HepG2 (cell line): ENCODE data around the gene SLC38A2. TPM values are rescaled to one million over a fixed set of nuclear protein-coding genes. Genes with fewer than 3 reads are reported as not detected.

ENCODE experiments used
- CAMTA2 ChIP-seq: sonication (generic); formaldehyde crosslinking; IDR thresholded peaks from 2 replicates; pipeline ENCODE4 v1.4.0; 2020; ENCODE audit warnings: mild to moderate bottlenecking, missing genetic modification reagents, borderline replicate concordance
- FOXA1 ChIP-seq, 2 experiments: fragments of 450-650 bp in 1 of 2; sonication (generic) in 1 of 2; formaldehyde crosslinking in 1 of 2; IDR thresholded peaks; 2 replicates each; pipeline versions ENCODE4 v1.4.0 to v1.6.1; 2016 to 2020; ENCODE audit warnings: missing genetic modification reagents in 1 of 2
- FOXP1 ChIP-seq, 2 experiments: fragments of 450-650 bp in 1 of 2; IDR thresholded peaks; 2 replicates each; pipeline ENCODE4 v1.6.1; 2017 to 2018; ENCODE audit warnings: antibody characterized with exemption in 1 of 2
- HES4 ChIP-seq: sonication (generic); formaldehyde crosslinking; IDR thresholded peaks from 2 replicates; pipeline ENCODE4 v1.9.0; 2021; ENCODE audit warnings: mild to moderate bottlenecking, missing genetic modification reagents, borderline replicate concordance
- HNRNPL ChIP-seq: fragments of 200-400 bp; formaldehyde crosslinking; IDR thresholded peaks from 2 replicates; pipeline ENCODE4 v1.6.1; 2017; ENCODE audit warnings: mild to moderate bottlenecking, low read depth, low read length
- HNRNPUL1 ChIP-seq: fragments of 200-400 bp; formaldehyde crosslinking; IDR thresholded peaks from 2 replicates; pipeline ENCODE4 v1.6.1; 2017; ENCODE audit warnings: low read depth, mild to moderate bottlenecking, low read length, moderate library complexity
- IKZF1 ChIP-seq: fragments of 450-650 bp; IDR thresholded peaks from 2 replicates; pipeline ENCODE4 v1.7.1; 2016
- JDP2 ChIP-seq: sonication (generic); formaldehyde crosslinking; IDR thresholded peaks from 2 replicates; pipeline ENCODE4 v1.8.1; 2022; ENCODE audit warnings: missing genetic modification reagents, borderline replicate concordance
- JUNB ChIP-seq: sonication (generic); formaldehyde crosslinking; IDR thresholded peaks from 2 replicates; pipeline ENCODE4 v1.8.0; 2022; ENCODE audit warnings: missing genetic modification reagents, mild to moderate bottlenecking, borderline replicate concordance
- KDM5B ChIP-seq: sonication (generic); formaldehyde crosslinking; IDR thresholded peaks from 2 replicates; pipeline ENCODE4 v1.4.0; 2020; ENCODE audit warnings: missing genetic modification reagents, mild to moderate bottlenecking, borderline replicate concordance
- KMT2B ChIP-seq: IDR thresholded peaks from 2 replicates; pipeline ENCODE4 v1.6.1; 2016; ENCODE audit warnings: missing genetic modification reagents, missing compliant biosample characterization
- MZF1 ChIP-seq: sonication (generic); formaldehyde crosslinking; IDR thresholded peaks from 2 replicates; pipeline ENCODE4 v1.8.1; 2023; ENCODE audit warnings: mild to moderate bottlenecking, missing genetic modification reagents, borderline replicate concordance
- NFRKB ChIP-seq: fragments of 450-650 bp; IDR thresholded peaks from 2 replicates; pipeline ENCODE4 v1.6.1; 2017
- PPARG ChIP-seq: conservative IDR thresholded peaks from 2 replicates; pipeline ENCODE4 v1.6.1; 2016; ENCODE audit warnings: missing biosample characterization, missing genetic modification reagents
- RFX1 ChIP-seq: fragments of 450-650 bp; IDR thresholded peaks from 2 replicates; pipeline ENCODE4 v1.6.1; 2017
- SATB2 ChIP-seq: sonication (generic); formaldehyde crosslinking; IDR thresholded peaks from 2 replicates; pipeline ENCODE4 v1.5.0; 2020; ENCODE audit warnings: missing genetic modification reagents
- TAF1 ChIP-seq: sonication (generic); formaldehyde crosslinking; IDR thresholded peaks from 2 replicates; pipeline ENCODE4 v1.4.0; 2020; ENCODE audit warnings: missing genetic modification reagents
- TARDBP ChIP-seq: sonication (generic); formaldehyde crosslinking; IDR thresholded peaks from 2 replicates; pipeline ENCODE4 v1.8.0; 2022; ENCODE audit warnings: mild to moderate bottlenecking, missing genetic modification reagents
- TP53 ChIP-seq: sonication (generic); formaldehyde crosslinking; conservative IDR thresholded peaks from 2 replicates; pipeline ENCODE4 v1.4.0; 2020; ENCODE audit warnings: missing genetic modification reagents
- ZNF224 ChIP-seq: sonication (generic); formaldehyde crosslinking; IDR thresholded peaks from 2 replicates; pipeline ENCODE4 v1.5.0; 2020; ENCODE audit warnings: mild to moderate bottlenecking, missing genetic modification reagents
- ZNF350 ChIP-seq: sonication (generic); formaldehyde crosslinking; IDR thresholded peaks from 2 replicates; pipeline ENCODE4 v1.4.0; 2020; ENCODE audit warnings: mild to moderate bottlenecking, low read depth, missing genetic modification reagents, borderline replicate concordance
- polyA plus RNA-seq, 8 experiments: library from polyadenylated mRNA; depleted of rRNA in 3 of 8; stranded (reverse) in 7 of 8; unstranded in 1 of 8; fragments of >200 nt; fragmentation: Illumina TruSeq in 4 of 8; extraction: Trizol in 4 of 8; gene quantifications; 2 replicates each; pipeline versions ENCODE4 v1.2.1 to v1.2.3, GENCODE V29; 2011 to 2016; ENCODE audit warnings: low read depth in 4 of 8, missing spikeins in 1 of 8, mixed read lengths in 1 of 8; ENCODE audit not compliant: insufficient read depth in 1 of 8
- total RNA-seq, 5 experiments: library from RNA; depleted of rRNA; stranded (reverse); fragments of >200 nt; fragmentation: Illumina TruSeq; extraction: Trizol; gene quantifications; 2 replicates each; pipeline ENCODE4 v1.2.3, GENCODE V29; 2016; ENCODE audit warnings: low read depth in 1 of 5
- TF ChIP-seq, protein P1 (sequence below): sonication (generic); formaldehyde crosslinking; IDR thresholded peaks from 2 replicates; pipeline ENCODE4 v1.5.1; 2020; ENCODE audit warnings: missing genetic modification reagents, mild to moderate bottlenecking, borderline replicate concordance
- TF ChIP-seq, protein P2 (sequence below): IDR thresholded peaks from 2 replicates; pipeline ENCODE4 v1.6.1; 2016
- TF ChIP-seq, protein P3 (sequence below): sonication (generic); formaldehyde crosslinking; IDR thresholded peaks from 2 replicates; pipeline ENCODE4 v1.8.1; 2023; ENCODE audit warnings: missing genetic modification reagents, inconsistent platforms, borderline replicate concordance
- TF ChIP-seq, protein P4 (sequence below): IDR thresholded peaks from 2 replicates; pipeline ENCODE4 v1.6.1; 2016; ENCODE audit warnings: low read depth

Gene SLC38A2
- total and polyA plus RNA-seq, 2 of the 13 experiments (the other 11 are each of a cell fraction or from before 2014, with no cell fraction given) = 368 to 880 TPM

DNA sequence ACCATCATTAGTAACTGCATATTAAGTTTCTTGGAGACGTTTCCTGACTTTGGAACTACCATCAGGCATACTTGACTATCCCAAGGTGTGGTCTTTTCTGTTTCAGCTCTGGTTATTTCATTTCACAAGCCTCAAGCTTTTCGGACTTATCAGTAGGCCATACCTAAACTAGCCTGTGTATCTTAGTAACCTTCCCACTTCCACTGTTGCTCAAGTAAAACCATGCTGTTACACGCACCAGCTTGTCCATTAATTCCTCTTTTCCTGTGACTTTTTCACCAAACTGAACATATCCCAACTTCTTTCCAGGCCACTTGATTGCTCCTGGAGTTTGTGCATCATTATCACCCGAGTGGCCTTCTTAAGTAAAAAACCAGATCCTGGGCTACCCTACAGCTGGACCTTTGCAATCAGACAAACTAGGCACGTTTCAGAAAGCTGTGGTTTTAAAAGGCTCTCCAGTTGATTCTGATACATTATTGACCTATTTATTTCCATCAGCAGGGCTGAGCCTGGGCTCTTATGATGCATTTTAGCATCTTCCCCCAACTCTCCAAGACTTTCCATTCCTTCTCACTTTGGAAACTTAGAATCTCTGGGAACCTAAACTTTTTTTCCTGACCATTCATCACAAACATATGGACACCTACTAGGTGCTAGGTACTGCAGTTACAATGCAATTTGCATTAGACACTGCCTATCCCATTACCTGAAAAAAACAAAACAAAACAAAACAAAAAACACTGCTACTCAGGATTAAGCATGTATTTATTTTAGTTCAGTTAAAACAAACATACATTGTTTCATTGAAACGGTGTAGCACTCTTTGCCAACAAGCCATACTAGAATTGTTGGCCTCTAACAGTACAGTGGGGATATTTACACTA is 14.9 kb downstream of the SLC38A2 start (continued):
- TF ChIP-seq NFRKB = no peak
- TF ChIP-seq KMT2B (CRISPR knock-in tag) = peak; percentile 64
- TF ChIP-seq JUNB = no peak
- TF ChIP-seq, protein P1, sequence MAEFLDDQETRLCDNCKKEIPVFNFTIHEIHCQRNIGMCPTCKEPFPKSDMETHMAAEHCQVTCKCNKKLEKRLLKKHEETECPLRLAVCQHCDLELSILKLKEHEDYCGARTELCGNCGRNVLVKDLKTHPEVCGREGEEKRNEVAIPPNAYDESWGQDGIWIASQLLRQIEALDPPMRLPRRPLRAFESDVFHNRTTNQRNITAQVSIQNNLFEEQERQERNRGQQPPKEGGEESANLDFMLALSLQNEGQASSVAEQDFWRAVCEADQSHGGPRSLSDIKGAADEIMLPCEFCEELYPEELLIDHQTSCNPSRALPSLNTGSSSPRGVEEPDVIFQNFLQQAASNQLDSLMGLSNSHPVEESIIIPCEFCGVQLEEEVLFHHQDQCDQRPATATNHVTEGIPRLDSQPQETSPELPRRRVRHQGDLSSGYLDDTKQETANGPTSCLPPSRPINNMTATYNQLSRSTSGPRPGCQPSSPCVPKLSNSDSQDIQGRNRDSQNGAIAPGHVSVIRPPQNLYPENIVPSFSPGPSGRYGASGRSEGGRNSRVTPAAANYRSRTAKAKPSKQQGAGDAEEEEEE = no peak
- TF ChIP-seq, protein P2, sequence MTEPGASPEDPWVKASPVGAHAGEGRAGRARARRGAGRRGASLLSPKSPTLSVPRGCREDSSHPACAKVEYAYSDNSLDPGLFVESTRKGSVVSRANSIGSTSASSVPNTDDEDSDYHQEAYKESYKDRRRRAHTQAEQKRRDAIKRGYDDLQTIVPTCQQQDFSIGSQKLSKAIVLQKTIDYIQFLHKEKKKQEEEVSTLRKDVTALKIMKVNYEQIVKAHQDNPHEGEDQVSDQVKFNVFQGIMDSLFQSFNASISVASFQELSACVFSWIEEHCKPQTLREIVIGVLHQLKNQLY (CRISPR knock-in tag) = no peak
- TF ChIP-seq PPARG (CRISPR knock-in tag) = peak; percentile 40
- TF ChIP-seq IKZF1 = no peak
- TF ChIP-seq HES4 = no peak
- TF ChIP-seq SATB2 (CRISPR knock-in tag) = 0 out of 2 replicates have a peak, but pooled peaks have one; percentile 23
- TF ChIP-seq HNRNPUL1 = peak; percentile 84
- TF ChIP-seq, protein P3, sequence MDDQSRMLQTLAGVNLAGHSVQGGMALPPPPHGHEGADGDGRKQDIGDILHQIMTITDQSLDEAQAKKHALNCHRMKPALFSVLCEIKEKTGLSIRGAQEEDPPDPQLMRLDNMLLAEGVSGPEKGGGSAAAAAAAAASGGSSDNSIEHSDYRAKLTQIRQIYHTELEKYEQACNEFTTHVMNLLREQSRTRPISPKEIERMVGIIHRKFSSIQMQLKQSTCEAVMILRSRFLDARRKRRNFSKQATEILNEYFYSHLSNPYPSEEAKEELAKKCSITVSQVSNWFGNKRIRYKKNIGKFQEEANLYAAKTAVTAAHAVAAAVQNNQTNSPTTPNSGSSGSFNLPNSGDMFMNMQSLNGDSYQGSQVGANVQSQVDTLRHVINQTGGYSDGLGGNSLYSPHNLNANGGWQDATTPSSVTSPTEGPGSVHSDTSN = no peak
- no peak for TF ChIP-seq ZNF350
- TF ChIP-seq, protein P4, sequence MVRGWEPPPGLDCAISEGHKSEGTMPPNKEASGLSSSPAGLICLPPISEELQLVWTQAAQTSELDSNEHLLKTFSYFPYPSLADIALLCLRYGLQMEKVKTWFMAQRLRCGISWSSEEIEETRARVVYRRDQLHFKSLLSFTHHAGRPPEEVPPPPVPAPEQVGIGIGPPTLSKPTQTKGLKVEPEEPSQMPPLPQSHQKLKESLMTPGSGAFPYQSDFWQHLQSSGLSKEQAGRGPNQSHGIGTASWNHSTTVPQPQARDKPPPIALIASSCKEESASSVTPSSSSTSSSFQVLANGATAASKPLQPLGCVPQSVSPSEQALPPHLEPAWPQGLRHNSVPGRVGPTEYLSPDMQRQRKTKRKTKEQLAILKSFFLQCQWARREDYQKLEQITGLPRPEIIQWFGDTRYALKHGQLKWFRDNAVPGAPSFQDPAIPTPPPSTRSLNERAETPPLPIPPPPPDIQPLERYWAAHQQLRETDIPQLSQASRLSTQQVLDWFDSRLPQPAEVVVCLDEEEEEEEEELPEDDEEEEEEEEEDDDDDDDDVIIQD (CRISPR knock-in tag) = no peak
- no peak; the same call in 1 of the 2 replicates for TF ChIP-seq TAF1
- TF ChIP-seq ZNF224 (CRISPR knock-in tag) = no peak
- TF ChIP-seq FOXA1 (IDR thresholded peaks at IDR 0.05) = no peak
- peak; percentile 65 for TF ChIP-seq FOXA1 (CRISPR knock-in tag; IDR thresholded peaks at IDR 0.05)
- TF ChIP-seq JDP2 = no peak
- TF ChIP-seq RFX1 = no peak
- no peak; the same call in 1 of the 2 replicates for TF ChIP-seq KDM5B (CRISPR knock-in tag)
- TF ChIP-seq TP53 (CRISPR knock-in tag) = peak; percentile 72; the same call in 1 of the 2 replicates
- peak; percentile 40; the same call in 1 of the 2 replicates for TF ChIP-seq MZF1 (CRISPR knock-in tag)
- 0 out of 2 replicates have a peak, but pooled peaks have one; percentile 71 for TF ChIP-seq HNRNPL
- 0 out of 2 replicates have a peak, but pooled peaks have one; percentile 60 for TF ChIP-seq TARDBP (CRISPR knock-in tag)
- no peak for TF ChIP-seq FOXP1 (IDR thresholded peaks at IDR 0.05)
- TF ChIP-seq FOXP1 (CRISPR knock-in tag; IDR thresholded peaks at IDR 0.05) = peak; percentile 18; the same call in 1 of the 2 replicates
- no peak for TF ChIP-seq CAMTA2
